GM21381 (cell line): ENCODE measurements around the gene DSE.

Experiments
- ATAC-seq: cut with Tn5 transposase; IDR thresholded peaks from one replicate; pipeline ENCODE4 v1.9.1; 2021; ENCODE audit warnings: mild to moderate bottlenecking, moderate library complexity; ENCODE audit not compliant: unreplicated experiment

Gene DSE

DNA sequence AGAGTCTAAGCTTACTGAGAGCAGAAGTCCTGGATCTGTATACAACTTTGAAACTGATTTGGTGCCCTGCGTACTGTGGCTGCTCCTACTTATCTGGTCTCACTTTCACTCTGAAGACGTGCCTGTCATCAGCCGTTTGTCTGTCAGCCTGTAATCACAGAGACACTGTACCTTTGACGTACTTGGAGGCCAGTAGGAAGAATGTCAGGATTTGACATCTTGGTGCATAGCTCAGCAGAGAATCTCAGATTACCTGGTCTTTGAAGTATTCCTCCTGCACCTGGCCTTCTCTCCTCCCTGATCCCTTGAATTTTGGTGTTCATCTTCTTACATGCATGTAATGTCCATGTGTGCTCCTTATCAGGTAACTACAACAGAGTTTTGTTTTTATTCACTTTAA is 37.7 kb downstream of the DSE start:
- ATAC-seq, result peak; percentile 46

DNA sequence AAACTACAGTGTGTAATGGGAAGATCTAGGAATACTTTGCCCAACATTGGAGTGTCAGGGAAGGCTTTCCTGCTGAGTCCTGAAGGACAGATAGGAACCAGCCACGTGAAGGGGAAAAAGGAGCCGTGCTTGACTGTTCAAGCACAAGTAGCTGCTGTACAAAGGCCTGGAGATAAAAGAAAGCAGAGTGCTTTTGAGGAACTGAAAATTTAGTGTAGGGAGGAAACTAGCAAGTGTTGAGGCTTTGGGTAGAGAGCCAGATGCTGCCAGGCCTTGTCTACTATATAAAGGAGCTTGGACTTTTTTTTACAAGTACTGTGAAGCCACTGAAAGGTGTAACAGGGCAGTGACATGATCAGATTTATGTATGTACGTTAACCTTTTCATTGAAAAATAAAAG is 39.0 kb downstream of the DSE start:
- ATAC-seq, result peak; percentile 75

DNA sequence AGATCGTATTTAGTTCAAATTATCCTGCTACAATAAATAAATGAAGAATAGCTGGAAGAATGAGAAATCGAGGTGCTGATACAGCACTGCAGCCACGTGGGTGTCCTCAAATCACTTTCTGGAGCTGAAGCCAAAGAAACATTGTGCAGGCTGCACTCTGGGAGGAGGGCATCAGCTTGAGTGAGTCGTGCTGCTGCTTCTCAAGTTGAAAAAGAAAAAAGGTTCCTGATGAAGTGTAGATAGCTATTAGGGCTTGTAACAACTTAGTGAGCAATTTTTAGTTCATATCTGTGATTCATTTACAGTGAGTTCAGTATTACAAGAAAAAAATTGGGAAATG is 40.5 kb downstream of the DSE start:
- ATAC-seq, result no peak

DNA sequence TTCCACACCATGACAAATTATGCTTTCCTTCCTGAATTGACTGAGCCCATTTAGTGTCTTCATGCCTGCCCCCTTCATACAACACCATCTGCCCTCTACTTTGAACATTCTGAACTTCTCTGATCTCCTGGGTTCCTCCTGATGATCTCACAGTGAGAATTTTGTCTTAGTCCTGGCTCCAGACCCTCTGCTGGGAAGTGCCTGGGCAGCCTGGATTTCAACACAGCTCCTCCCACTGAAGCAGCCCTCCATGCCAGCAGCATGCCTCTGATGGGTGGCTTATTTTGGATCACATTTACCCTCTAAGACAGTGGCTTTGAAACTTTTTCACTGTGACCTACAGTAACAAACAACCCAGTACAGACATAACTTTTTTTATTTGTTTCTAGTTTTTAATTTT is 41.5 kb downstream of the DSE start:
- ATAC-seq, result no peak

DNA sequence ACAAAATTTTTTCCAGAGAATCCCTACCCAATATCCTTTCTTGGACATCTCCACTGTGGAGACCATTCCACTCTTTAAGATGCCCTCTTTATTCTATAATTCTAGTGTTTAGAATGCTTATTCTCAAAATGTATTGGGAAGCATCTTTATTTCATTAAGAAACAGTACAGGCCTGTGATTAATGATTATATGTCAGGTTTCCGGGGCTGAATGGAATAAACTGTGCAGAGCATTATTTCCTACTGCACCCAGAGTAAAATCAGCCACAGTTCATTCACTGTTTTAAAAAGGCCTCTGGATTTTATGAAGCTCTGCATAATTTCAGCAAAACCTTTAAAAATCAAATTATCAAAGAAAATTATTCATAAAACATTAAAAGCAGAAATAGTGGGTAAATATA is 42.6 kb downstream of the DSE start:
- no peak for ATAC-seq

DNA sequence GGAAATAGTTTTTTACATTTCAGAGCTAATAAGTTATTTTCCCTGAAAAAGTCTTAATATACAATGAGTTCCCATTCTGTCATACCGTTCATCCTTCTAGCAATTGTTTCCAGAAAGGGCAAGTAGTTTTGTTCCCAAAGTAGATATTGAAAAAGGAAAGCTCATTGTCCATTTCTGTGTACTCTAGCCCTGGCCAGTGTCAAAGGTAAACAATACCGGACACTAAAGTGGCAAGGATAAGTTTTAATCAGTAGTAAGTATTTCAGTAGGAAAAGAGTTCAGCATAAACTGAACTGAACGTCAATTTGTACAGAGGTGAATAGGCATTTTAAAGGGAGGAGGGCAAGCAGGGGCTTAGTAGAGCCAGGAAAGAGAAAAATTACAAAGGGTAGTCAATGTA is 46.9 kb downstream of the DSE start:
- ATAC-seq, result no peak

DNA sequence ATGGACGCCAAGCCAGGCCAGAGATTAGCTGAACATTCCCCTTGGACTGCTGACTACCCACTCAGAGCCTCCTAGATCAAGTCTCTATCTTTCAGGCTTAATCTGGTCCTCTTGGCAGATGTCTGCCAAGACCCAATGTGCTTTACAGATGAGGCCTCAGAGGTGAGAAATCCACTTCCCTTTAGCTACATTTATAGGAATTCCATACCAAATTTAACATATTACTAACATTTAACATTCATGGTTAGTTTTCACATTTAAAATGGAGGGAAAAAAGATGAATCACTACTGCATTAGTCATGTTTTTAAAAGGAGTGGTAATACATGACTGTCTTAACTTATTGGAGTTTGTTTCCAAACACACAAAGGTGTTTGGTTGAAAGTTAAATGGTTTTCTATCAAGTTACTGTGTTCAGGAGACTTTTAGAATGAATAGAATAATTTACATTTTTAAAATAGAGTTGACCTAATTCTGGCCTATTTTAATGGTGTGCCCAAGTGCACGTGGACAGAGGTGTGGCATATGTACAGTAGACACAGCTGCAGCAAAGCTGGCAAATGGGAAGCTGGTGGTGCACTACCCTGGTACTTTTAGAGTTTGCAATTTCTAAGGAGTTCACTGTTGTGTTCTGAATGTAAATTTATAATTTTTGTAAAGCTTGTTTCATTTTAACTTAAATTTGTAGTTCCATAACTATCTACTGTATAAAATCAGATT is 48.5 kb downstream of the DSE start:
- ATAC-seq, result no peak

DNA sequence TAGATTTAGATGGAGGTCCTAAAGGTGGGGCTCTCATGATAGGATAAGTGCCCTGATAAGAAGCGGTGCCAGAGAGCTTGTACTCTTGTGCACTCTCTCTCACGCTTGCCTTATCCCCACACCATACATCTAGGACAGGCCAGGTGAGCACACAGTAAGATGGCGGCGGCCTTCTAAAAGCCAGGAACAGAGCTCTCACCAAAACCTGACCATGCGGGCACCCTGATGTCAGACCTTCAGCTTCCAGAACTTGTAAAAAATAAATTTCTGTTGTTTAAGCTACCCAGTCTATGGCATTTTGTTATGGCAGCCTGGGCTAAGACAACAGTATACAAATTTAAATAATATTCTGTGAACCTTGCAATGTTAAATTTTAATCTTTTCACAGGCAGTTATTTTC is 49.6 kb downstream of the DSE start:
- no peak for ATAC-seq

DNA sequence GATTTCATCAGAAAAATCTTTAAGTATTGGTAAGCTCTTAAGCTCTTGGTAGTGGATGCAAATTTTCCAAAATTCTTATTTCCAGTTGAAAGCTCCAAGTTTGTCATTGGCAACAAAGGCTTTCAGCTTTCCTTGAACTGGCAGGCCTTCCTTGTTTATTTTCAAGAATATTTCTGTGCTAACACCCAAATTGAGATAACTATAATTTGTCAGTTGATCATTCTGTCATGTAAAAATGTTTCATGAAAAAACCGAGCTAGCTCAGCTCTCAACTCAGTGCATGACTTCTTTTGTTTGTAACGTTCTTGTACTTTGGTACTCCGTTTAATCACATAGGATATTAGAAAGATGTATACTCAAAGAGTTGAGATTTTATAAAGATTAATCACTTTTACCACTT is 51.5 kb downstream of the DSE start:
- no peak for ATAC-seq

DNA sequence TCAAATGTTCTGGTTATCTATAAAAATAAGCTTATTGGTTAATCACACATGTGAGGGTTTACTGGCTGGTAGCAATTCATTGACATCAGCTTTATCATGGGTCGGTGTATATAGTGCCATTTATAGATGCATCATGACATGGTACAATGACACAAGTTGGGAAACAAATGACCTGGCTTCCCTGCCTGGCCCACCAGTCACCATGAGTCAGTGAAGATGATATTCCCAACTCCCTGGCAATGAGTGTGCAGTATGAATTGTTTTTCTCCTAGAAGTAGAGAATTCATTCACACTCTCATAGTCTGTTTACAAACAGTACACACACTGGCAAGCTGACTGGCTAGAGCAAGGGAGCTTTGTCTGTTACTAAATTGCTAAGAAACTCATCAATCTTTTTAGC is 53.3 kb downstream of the DSE start:
- ATAC-seq, result no peak

DNA sequence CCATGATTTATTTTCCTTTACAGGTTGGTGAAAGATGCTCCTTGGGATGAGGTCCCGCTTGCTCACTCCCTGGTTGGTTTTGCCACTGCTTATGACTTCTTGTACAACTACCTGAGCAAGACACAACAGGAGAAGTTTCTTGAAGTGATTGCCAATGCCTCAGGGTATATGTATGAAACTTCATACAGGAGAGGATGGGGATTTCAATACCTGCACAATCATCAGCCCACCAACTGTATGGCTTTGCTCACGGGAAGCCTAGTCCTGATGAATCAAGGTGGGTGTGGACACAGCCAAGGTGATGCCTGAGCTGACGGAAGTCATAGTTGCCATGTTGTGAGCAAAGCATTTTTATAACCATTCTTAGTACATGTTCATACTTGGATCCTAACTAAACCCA is 55.8 kb downstream of the DSE start:
- no peak for ATAC-seq

DNA sequence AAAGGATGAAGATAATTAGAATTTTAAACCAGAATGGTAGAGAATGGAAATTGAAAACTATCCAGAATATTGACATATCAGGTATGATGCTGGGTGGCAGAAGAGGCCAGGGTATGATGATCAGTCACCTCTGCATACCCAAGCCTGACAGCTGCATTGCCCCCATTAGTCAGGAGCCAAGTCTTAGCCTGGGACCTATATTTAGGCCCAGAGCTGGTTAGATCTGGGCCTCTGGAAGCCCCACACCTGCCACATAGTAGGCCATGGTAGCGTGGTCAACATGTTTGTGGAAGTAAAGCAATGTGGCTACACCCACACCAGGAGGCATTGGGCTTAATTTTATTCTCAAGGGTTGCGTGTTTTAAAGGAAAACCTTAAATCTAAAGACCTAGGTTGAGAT is 58.4 kb downstream of the DSE start:
- no peak for ATAC-seq

DNA sequence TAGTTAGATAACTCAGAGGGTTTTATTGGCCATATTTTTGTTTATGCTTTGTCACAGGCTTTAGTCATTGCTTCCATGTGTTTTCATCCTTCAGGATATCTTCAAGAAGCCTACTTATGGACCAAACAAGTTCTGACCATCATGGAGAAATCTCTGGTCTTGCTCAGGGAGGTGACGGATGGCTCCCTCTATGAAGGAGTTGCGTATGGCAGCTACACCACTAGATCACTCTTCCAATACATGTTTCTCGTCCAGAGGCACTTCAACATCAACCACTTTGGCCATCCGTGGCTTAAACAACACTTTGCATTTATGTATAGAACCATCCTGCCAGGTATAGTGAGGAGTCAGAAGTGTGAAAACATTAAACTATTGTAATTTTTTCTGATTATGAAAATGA is 60.1 kb downstream of the DSE start:
- no peak for ATAC-seq

DNA sequence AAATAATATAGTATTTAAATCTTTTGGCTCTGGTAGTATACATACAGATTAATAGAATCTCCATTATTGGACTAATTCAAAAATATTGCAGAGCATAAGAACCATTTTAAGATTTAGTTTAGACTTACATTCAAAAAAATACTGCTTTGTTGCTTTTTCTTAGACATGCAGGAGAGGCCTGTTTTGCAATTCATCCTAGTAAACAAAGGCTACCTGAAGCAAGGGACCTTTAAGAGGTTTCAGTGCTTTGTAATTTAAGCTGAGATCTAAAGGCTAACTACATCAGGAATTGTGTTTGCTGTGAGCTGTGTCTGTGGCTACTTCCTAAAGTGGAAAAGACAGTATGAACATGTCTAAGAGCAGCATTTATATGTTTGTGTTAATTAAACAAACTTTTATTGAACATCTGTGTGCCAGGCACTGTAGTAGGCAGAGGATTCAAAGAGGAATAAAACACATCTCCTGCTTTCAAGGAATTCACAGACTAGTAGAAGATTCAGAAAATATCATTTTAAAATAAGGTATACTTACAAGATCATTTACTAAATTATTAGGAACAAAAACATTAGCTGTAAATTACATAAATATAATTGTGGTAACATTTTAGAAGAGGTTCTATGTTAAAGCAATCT is 61.3 kb downstream of the DSE start:
- no peak for ATAC-seq

DNA sequence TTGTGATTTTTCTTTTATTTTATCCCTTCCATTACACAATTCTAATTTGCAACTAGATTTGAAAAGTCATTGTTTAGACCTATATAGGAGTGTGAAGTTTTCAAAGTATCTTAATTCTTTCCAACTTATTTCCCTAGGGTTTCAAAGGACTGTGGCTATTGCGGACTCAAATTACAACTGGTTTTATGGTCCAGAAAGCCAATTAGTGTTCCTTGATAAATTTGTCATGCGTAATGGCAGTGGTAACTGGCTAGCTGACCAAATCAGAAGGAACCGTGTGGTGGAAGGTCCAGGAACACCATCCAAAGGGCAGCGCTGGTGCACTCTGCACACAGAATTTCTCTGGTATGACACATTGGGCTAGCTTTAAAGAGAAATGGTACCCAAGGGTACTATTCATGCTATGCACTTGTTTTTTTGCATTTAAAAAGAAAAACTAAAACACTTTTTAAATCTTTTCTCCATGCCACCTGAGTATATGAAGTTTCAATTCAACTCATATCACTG is 62.5 kb downstream of the DSE start:
- no peak for ATAC-seq

DNA sequence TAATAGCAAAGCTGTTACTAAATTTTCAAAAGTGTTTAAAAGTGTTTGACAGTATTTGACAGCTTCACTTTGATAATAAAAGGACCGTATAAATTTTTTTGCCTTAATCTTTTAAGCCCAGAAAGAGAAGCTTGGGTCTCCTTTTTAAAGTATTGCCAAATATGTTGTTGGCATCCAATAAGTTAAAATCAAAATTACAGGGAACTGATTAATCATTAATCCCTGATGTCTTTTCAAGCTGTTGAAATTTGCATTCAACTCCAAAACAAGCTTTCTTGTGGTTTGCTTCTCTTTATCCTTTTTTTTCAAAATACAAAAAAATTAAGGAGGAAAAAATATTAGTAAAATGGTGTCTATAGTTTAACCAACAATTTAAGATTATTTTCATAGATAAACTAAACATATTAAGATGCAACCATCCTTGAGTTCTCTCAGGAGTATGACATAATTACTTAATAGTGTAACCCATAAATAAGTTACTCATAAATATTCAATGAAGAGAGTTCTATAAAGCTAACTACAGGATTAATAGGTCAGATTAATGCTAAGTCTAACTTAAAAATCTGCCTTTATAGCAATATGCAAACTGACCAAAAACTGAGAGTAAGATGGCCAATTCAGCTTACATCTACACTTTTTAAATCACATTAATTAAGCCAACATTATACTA is 63.4 kb downstream of the DSE start:
- ATAC-seq, result no peak

DNA sequence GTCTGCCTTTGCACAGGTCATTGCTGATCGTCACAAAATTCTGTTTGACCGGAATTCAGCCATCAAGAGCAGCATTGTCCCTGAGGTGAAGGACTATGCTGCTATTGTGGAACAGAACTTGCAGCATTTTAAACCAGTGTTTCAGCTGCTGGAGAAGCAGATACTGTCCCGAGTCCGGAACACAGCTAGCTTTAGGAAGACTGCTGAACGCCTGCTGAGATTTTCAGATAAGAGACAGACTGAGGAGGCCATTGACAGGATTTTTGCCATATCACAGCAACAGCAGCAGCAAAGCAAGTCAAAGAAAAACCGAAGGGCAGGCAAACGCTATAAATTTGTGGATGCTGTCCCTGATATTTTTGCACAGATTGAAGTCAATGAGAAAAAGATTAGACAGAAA is 65.8 kb downstream of the DSE start:
- no peak for ATAC-seq

DNA sequence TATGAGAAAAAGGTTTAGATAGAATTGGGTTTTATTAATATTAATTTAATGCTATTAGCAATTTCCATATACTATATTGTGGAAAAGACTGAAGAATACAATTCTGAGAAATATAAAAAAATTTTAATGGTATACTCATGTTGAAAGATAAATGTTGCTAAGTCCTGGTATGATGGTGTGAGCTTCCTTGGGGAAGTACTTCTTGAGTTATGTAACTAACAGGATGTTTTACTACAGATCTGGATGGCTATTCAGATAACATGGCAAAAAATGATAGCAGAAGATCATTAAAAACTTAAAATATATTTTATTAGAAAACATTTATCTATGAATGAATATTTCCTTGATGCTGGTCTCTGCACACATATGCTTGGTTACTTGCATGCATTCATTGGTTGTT is 66.9 kb downstream of the DSE start:
- no peak for ATAC-seq

DNA sequence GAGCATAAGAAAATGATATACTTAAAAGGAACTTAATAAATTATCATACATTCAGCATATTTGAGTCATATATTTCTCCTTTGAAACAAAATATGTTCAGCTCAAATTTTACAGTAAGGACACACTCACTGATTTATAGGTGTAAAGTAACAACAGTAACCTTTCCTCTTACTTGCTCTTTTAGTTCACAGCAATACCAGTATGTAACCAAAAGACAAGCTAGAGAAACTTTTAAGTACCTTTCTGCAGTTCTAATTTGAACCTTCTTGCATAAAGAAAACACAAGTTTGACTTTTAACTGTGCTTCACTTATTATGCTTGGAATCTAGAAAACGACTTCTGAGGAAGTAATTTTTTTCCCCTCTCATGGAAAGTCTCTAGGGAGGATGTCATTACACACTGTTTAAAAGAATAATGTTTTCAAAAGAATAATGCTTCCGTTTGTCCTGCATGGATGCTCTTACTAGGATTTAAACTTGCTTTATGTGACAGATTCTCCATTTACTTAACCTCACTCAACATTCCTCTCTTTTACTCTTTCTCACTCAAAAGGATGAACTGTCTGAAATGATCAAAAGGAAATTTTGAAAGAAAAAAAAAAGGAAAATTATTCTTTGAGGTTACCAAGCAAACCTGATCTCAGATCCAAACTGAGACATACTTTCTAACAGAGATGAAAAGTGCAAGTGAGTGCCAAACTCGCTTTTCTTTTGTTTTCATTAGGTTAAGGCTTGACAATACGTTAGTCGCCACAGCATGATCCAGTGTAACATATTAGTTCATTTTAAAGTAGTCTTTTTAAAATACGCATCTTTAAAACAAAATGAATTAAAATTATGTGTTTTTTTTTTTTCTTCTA is 68.1 kb downstream of the DSE start:
- ATAC-seq, result no peak

DNA sequence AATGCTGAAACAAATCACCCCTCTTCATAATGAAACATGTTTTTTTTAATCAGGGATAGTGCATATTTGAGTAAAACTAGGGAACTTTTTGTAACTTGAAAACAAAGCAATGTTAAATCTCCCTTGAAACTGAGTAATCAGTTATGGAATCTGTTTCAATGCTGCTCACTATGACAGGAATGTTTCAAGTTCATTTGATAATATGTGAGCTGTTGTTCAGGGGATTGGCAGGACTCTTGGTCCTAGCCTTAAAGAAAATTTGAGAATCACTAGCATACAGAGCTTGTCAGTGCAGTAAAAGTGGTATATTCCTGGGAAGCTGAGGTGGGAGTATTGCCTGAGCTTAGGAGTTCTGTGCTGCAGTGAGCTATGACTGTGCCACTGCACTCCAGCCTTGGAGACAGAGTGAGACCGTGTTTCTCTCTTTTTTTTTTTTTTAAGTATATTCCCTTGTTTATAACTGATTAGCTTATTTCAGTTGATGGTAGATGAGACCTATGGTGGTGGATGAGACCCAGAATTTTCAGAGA is 68.8 kb downstream of the DSE start:
- no peak for ATAC-seq

DNA sequence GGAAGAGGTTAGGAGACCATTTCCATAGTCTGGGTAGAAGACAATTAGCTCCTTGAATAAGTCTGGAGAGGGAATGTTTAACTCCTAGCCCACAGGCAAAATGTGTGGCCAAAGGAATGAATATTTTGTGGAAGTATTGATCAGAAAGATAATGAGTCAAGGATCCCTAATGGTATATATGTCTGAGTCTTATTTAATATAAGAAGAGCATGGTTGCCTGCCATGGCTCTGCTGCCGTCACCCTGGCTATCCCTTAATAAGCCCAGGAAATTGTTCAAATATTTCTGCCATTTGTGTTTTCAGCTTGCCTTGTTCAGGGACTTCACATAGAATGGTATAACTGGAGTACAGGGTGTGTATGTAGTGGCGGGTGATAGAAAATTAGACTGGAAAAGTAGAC is 72.4 kb downstream of the DSE start:
- no peak for ATAC-seq
